ENCODE measurements around the gene ZCCHC3. TPM values are rescaled to one million over a fixed set of nuclear protein-coding genes. Genes with fewer than 3 reads are reported as not detected.

Gene ZCCHC3
- total RNA-seq, 2 donors from 2014 or later: 39.5 to 46.1 TPM

GRCh38 chr20:348972-349841, 51.8 kb downstream of the ZCCHC3 start:
- Mint-ChIP-seq H3K27ac (no peak overlapping the region), H3K9me3 (no peaks in the 10 kb centered on the region), H3K4me1 (peaks cover 13% of the 10 kb centered on the region), H3K27me3 (ENCODE audit: insufficient read depth) (peaks cover 11% of the 10 kb centered on the region), H3K4me3 (peak overlapping the region; percentile 88), H3K36me3 (ENCODE audit: low read depth) (peaks cover 5% of the 10 kb centered on the region)
- DNase-seq: no peak
- no peak for TF ChIP-seq CTCF (conservative IDR thresholded peaks at IDR 0.05)
- Histone ChIP-seq H3K4me1 (ENCODE audit: control insufficient read depth, insufficient read depth, low read length) (peaks cover 3% of the 10 kb centered on the region), H3K9me3 (ENCODE audit: control insufficient read depth, low read length) (no peaks in the 10 kb centered on the region), H3K27me3 (ENCODE audit: control insufficient read depth, insufficient read depth, low read length, poor library complexity, severe bottlenecking) (no peaks in the 10 kb centered on the region), H3K4me3 (ENCODE audit: low read length) (peak overlapping the region; percentile 87), H3K36me3 (ENCODE audit: control insufficient read depth, insufficient read depth, low read length) (peaks cover 11% of the 10 kb centered on the region), H3K27ac (ENCODE audit: low read depth, low read length) (no peak overlapping the region), H3K9ac (ENCODE audit: extremely low read depth, low read length, poor library complexity, severe bottlenecking) (no peak overlapping the region)
- WGBS, 2 experiments (ENCODE audit: insufficient coverage in 1 of 2, insufficient read length in 1 of 2): 95 to 96% methylated on average over 13 to 19 of the region's 19 CpGs

Other genes starting within 250 kb of the ZCCHC3 start
- gene DEFB125, start 209.9 kb upstream of the ZCCHC3 start, total RNA-seq: not detected
- not detected for gene DEFB126, start 155.0 kb upstream of the ZCCHC3 start, total RNA-seq
- gene DEFB127, start 140.1 kb upstream of the ZCCHC3 start, total RNA-seq: not detected
- not detected for gene DEFB128, start 107.9 kb upstream of the ZCCHC3 start, total RNA-seq
- gene DEFB129, start 70.3 kb upstream of the ZCCHC3 start, total RNA-seq: not detected
- gene DEFB132, start 39.8 kb upstream of the ZCCHC3 start, total RNA-seq: not detected
- gene C20orf96, start 6.8 kb upstream of the ZCCHC3 start, total RNA-seq: 10 to 100 TPM; 21.8 to 29.4 TPM
- gene SOX12, start 28.0 kb downstream of the ZCCHC3 start, total RNA-seq: 10 to 100 TPM; 71.4 to 81.7 TPM
- gene NRSN2, start 49.5 kb downstream of the ZCCHC3 start, total RNA-seq: 10 to 100 TPM; 24.7 to 38.4 TPM
- 1 to 10 TPM; 4.0 TPM for gene TRIB3, start 83.2 kb downstream of the ZCCHC3 start, total RNA-seq
- 10 to 100 TPM; 61.7 to 63.7 TPM for gene RBCK1, start 110.7 kb downstream of the ZCCHC3 start, total RNA-seq
- gene TBC1D20, start 165.0 kb downstream of the ZCCHC3 start, total RNA-seq: 10 to 100 TPM; 24.9 to 28.0 TPM
- gene CSNK2A1, start 246.2 kb downstream of the ZCCHC3 start, total RNA-seq: 100 to 1,000 TPM; 202 to 239 TPM